ENCODE data around the gene CEP104.

DNA sequence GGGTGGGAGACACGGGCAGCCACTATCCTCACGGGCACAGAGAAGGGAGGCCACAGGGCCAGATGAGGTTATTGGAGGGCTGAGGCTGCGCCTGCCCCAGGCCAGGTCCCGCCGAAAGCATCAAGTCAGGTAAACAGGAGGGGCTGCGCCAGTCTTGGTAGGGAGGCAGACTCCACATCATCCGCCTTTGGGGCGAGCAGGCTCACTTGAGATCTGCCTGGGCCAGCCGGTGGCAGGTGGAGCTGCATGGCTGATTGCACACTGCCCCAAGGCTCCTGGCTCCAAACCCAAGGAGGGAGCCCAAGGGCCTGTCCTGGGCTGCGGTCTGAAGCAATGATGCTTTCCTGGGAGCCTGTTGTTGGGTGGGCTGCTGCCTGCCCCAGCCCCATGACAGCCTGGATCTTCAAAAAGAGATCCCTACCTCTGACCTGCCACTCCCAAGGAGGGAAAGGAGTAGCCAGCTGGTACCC lies 79.9 kb downstream of the CEP104 start:
- TF ChIP-seq JUNB (IDR thresholded peaks at IDR 0.05; ENCODE audit: unreplicated experiment): no peak
- TF ChIP-seq, protein P1, sequence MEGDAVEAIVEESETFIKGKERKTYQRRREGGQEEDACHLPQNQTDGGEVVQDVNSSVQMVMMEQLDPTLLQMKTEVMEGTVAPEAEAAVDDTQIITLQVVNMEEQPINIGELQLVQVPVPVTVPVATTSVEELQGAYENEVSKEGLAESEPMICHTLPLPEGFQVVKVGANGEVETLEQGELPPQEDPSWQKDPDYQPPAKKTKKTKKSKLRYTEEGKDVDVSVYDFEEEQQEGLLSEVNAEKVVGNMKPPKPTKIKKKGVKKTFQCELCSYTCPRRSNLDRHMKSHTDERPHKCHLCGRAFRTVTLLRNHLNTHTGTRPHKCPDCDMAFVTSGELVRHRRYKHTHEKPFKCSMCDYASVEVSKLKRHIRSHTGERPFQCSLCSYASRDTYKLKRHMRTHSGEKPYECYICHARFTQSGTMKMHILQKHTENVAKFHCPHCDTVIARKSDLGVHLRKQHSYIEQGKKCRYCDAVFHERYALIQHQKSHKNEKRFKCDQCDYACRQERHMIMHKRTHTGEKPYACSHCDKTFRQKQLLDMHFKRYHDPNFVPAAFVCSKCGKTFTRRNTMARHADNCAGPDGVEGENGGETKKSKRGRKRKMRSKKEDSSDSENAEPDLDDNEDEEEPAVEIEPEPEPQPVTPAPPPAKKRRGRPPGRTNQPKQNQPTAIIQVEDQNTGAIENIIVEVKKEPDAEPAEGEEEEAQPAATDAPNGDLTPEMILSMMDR (conservative IDR thresholded peaks at IDR 0.05; ENCODE audit: low read depth in 2 of 2): no peak
- no peak for TF ChIP-seq EZH2phosphoT487 (IDR thresholded peaks at IDR 0.05; ENCODE audit: unreplicated experiment)
- no peak for TF ChIP-seq CREB1 (CRISPR knock-in tag; IDR thresholded peaks at IDR 0.05; ENCODE audit: low read depth)
- TF ChIP-seq EZH2 (IDR thresholded peaks at IDR 0.05; ENCODE audit: low read depth, unreplicated experiment): no peak
- TF ChIP-seq, protein P2, sequence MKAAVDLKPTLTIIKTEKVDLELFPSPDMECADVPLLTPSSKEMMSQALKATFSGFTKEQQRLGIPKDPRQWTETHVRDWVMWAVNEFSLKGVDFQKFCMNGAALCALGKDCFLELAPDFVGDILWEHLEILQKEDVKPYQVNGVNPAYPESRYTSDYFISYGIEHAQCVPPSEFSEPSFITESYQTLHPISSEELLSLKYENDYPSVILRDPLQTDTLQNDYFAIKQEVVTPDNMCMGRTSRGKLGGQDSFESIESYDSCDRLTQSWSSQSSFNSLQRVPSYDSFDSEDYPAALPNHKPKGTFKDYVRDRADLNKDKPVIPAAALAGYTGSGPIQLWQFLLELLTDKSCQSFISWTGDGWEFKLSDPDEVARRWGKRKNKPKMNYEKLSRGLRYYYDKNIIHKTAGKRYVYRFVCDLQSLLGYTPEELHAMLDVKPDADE (IDR thresholded peaks at IDR 0.05): no peak
- TF ChIP-seq POLR2AphosphoS5 (IDR thresholded peaks at IDR 0.05; ENCODE audit: low read depth): no peak
- TF ChIP-seq, protein P3, sequence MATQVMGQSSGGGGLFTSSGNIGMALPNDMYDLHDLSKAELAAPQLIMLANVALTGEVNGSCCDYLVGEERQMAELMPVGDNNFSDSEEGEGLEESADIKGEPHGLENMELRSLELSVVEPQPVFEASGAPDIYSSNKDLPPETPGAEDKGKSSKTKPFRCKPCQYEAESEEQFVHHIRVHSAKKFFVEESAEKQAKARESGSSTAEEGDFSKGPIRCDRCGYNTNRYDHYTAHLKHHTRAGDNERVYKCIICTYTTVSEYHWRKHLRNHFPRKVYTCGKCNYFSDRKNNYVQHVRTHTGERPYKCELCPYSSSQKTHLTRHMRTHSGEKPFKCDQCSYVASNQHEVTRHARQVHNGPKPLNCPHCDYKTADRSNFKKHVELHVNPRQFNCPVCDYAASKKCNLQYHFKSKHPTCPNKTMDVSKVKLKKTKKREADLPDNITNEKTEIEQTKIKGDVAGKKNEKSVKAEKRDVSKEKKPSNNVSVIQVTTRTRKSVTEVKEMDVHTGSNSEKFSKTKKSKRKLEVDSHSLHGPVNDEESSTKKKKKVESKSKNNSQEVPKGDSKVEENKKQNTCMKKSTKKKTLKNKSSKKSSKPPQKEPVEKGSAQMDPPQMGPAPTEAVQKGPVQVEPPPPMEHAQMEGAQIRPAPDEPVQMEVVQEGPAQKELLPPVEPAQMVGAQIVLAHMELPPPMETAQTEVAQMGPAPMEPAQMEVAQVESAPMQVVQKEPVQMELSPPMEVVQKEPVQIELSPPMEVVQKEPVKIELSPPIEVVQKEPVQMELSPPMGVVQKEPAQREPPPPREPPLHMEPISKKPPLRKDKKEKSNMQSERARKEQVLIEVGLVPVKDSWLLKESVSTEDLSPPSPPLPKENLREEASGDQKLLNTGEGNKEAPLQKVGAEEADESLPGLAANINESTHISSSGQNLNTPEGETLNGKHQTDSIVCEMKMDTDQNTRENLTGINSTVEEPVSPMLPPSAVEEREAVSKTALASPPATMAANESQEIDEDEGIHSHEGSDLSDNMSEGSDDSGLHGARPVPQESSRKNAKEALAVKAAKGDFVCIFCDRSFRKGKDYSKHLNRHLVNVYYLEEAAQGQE (IDR thresholded peaks at IDR 0.05; ENCODE audit: unreplicated experiment): no peak
- TF ChIP-seq ZNF114 (CRISPR knock-in tag; IDR thresholded peaks at IDR 0.05): no peak
- TF ChIP-seq, protein P4, sequence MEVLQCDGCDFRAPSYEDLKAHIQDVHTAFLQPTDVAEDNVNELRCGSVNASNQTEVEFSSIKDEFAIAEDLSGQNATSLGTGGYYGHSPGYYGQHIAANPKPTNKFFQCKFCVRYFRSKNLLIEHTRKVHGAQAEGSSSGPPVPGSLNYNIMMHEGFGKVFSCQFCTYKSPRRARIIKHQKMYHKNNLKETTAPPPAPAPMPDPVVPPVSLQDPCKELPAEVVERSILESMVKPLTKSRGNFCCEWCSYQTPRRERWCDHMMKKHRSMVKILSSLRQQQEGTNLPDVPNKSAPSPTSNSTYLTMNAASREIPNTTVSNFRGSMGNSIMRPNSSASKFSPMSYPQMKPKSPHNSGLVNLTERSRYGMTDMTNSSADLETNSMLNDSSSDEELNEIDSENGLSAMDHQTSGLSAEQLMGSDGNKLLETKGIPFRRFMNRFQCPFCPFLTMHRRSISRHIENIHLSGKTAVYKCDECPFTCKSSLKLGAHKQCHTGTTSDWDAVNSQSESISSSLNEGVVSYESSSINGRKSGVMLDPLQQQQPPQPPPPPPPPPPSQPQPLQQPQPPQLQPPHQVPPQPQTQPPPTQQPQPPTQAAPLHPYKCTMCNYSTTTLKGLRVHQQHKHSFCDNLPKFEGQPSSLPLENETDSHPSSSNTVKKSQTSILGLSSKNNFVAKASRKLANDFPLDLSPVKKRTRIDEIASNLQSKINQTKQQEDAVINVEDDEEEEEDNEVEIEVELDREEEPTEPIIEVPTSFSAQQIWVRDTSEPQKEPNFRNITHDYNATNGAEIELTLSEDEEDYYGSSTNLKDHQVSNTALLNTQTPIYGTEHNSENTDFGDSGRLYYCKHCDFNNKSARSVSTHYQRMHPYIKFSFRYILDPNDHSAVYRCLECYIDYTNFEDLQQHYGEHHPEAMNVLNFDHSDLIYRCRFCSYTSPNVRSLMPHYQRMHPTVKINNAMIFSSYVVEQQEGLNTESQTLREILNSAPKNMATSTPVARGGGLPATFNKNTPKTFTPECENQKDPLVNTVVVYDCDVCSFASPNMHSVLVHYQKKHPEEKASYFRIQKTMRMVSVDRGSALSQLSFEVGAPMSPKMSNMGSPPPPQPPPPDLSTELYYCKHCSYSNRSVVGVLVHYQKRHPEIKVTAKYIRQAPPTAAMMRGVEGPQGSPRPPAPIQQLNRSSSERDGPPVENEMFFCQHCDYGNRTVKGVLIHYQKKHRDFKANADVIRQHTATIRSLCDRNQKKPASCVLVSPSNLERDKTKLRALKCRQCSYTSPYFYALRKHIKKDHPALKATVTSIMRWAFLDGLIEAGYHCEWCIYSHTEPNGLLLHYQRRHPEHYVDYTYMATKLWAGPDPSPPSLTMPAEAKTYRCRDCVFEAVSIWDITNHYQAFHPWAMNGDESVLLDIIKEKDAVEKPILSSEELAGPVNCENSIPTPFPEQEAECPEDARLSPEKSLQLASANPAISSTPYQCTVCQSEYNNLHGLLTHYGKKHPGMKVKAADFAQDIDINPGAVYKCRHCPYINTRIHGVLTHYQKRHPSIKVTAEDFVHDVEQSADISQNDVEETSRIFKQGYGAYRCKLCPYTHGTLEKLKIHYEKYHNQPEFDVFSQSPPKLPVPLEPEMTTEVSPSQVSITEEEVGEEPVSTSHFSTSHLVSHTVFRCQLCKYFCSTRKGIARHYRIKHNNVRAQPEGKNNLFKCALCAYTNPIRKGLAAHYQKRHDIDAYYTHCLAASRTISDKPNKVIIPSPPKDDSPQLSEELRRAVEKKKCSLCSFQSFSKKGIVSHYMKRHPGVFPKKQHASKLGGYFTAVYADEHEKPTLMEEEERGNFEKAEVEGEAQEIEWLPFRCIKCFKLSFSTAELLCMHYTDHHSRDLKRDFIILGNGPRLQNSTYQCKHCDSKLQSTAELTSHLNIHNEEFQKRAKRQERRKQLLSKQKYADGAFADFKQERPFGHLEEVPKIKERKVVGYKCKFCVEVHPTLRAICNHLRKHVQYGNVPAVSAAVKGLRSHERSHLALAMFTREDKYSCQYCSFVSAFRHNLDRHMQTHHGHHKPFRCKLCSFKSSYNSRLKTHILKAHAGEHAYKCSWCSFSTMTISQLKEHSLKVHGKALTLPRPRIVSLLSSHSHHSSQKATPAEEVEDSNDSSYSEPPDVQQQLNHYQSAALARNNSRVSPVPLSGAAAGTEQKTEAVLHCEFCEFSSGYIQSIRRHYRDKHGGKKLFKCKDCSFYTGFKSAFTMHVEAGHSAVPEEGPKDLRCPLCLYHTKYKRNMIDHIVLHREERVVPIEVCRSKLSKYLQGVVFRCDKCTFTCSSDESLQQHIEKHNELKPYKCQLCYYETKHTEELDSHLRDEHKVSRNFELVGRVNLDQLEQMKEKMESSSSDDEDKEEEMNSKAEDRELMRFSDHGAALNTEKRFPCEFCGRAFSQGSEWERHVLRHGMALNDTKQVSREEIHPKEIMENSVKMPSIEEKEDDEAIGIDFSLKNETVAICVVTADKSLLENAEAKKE (CRISPR knock-in tag; IDR thresholded peaks at IDR 0.05): no peak
- no peak for TF ChIP-seq ZNF331 (CRISPR knock-in tag; IDR thresholded peaks at IDR 0.05; ENCODE audit: low read depth)

Measured in GM23338 (cell line).